HepG2 (cell line): ENCODE data around the gene IL1B. TPM values are rescaled to one million over a fixed set of nuclear protein-coding genes. Genes with fewer than 3 reads are reported as not detected.

ENCODE experiments used
- ATAC-seq: fragments of 200-7000 bp; cut with Tn5 transposase; 3 replicates; pipeline ENCODE4 v1.9.1; 2020; ENCODE audit warnings: mild to moderate bottlenecking, moderate library complexity
- BruUV-seq: library from RNA; stranded (reverse); fragments of 400-500 nt; replicated peaks from 2 replicates; lab custom pipeline; 2021; lab: Mats Ljungman, UMichigan
- CTCF ChIA-PET: fragments of 300-600 bp; formaldehyde crosslinking; extraction: SDS; loops from one replicate; lab custom pipeline; 2021; ENCODE audit warnings: low total read pairs, inconsistent platforms, low intra/inter-chr PET ratio; lab: Yijun Ruan, JAX
- POLR2A ChIA-PET: fragments of 350-600 bp; sonication (Branson Sonifier 250); formaldehyde crosslinking; loops from one replicate; lab custom pipeline; 2020; ENCODE audit warnings: antibody characterized with exemption, inconsistent platforms; lab: Yijun Ruan, JAX
- DNase-seq: peaks from one replicate; pipeline ENCODE4 v3.0.0-alpha.2; 2015; ENCODE audit warnings: low spot score
- FAIRE-seq: peaks from 3 replicates; lab custom pipeline; 2011; peaks lifted over from hg19 to GRCh38; lab: Jason Lieb, UNC
- H2AFZ ChIP-seq: one replicate; pipeline ENCODE4 v1.6.1; 2011; ENCODE audit warnings: low read length, inconsistent platforms
- H3K27ac ChIP-seq: fragments of 300-600 bp; 3 replicates; pipeline ENCODE4 v1.8.0; 2011; ENCODE audit warnings: mixed run types, mild to moderate bottlenecking, mixed read lengths, low read length, inconsistent platforms; ENCODE audit not compliant: insufficient read depth; ENCODE audit errors: extremely low read length
- H3K27me3 ChIP-seq, 2 experiments: fragments of 200-600 bp in 1 of 2; 2 replicates in 1 of 2; 3 replicates in 1 of 2; pipeline versions ENCODE4 v1.6.0 to v1.8.0; 2011; ENCODE audit warnings: low read length in 2 of 2, mild to moderate bottlenecking in 2 of 2, moderate library complexity in 2 of 2, inconsistent platforms in 1 of 2; ENCODE audit not compliant: insufficient read depth in 2 of 2, control insufficient read depth in 1 of 2
- H3K36me3 ChIP-seq, 2 experiments: fragments of 200-600 bp in 1 of 2; replicated peaks in 1 of 2; 2 replicates in 1 of 2; 3 replicates in 1 of 2; pipeline versions ENCODE4 v1.5.1 to v1.8.0; 2011; ENCODE audit warnings: low read length in 2 of 2, inconsistent platforms in 1 of 2; ENCODE audit not compliant: insufficient read depth in 2 of 2, control insufficient read depth in 1 of 2
- H3K4me1 ChIP-seq: 2 replicates; pipeline ENCODE4 v1.5.1; 2012; ENCODE audit warnings: low read length, inconsistent platforms; ENCODE audit not compliant: insufficient read depth
- H3K4me2 ChIP-seq: 2 replicates; pipeline ENCODE4 v1.6.0; 2011; ENCODE audit warnings: low read depth, low read length, inconsistent platforms
- H3K4me3 ChIP-seq, 3 experiments: fragments of 200-600 bp in 1 of 3; sonication (generic), shearing (Covaris generic) in 1 of 3; replicated peaks in 1 of 3; 2 replicates each; pipeline ENCODE4 v1.5.1; 2011 to 2016; ENCODE audit warnings: low read length in 3 of 3, inconsistent platforms in 2 of 3, low read depth in 2 of 3, mild to moderate bottlenecking in 2 of 3, control low read depth in 1 of 3, mixed read lengths in 1 of 3; ENCODE audit not compliant: insufficient read depth in 1 of 3
- H3K79me2 ChIP-seq: one replicate; pipeline ENCODE4 v1.6.1; 2011; ENCODE audit warnings: low read length, inconsistent platforms; ENCODE audit not compliant: insufficient read depth
- H3K9ac ChIP-seq: 2 replicates; pipeline ENCODE4 v1.6.0; 2011; ENCODE audit warnings: mild to moderate bottlenecking, low read depth, low read length, inconsistent platforms; ENCODE audit not compliant: insufficient read depth
- H3K9me3 ChIP-seq: 2 replicates; pipeline ENCODE4 v1.5.1; 2012; ENCODE audit warnings: mild to moderate bottlenecking, low read length
- H4K20me1 ChIP-seq: 2 replicates; pipeline ENCODE4 v1.6.0; 2011; ENCODE audit warnings: inconsistent platforms, mild to moderate bottlenecking, low read length, moderate library complexity; ENCODE audit not compliant: insufficient read depth
- HNRNPUL1 ChIP-seq: fragments of 200-400 bp; formaldehyde crosslinking; IDR thresholded peaks from 2 replicates; pipeline ENCODE4 v1.6.1; 2017; ENCODE audit warnings: low read depth, mild to moderate bottlenecking, low read length, moderate library complexity
- RFX1 ChIP-seq: fragments of 450-650 bp; IDR thresholded peaks from 2 replicates; pipeline ENCODE4 v1.6.1; 2017
- SNAI1 ChIP-seq: sonication (generic); formaldehyde crosslinking; IDR thresholded peaks from 2 replicates; pipeline ENCODE4 v1.5.0; 2020; ENCODE audit warnings: mild to moderate bottlenecking, missing genetic modification reagents, borderline replicate concordance
- SOX5 ChIP-seq: IDR thresholded peaks from 2 replicates; pipeline ENCODE4 v1.6.1; 2016; ENCODE audit warnings: borderline replicate concordance
- TAF15 ChIP-seq: fragments of 200-400 bp; formaldehyde crosslinking; IDR thresholded peaks from one replicate; pipeline ENCODE4 v1.6.1; 2018; ENCODE audit warnings: mild to moderate bottlenecking, low read depth, low read length; ENCODE audit not compliant: poor library complexity, severe bottlenecking
- TARDBP ChIP-seq: sonication (generic); formaldehyde crosslinking; IDR thresholded peaks from 2 replicates; pipeline ENCODE4 v1.8.0; 2022; ENCODE audit warnings: mild to moderate bottlenecking, missing genetic modification reagents
- TP53 ChIP-seq: sonication (generic); formaldehyde crosslinking; conservative IDR thresholded peaks from 2 replicates; pipeline ENCODE4 v1.4.0; 2020; ENCODE audit warnings: missing genetic modification reagents
- YY1 ChIP-seq: IDR thresholded peaks from 2 replicates; pipeline ENCODE4 v1.6.1; 2011; ENCODE audit warnings: low read length, low read depth, moderate library complexity, mild to moderate bottlenecking; ENCODE audit not compliant: insufficient read depth, insufficient replicate concordance
- ZBTB33 ChIP-seq: sonication (generic); formaldehyde crosslinking; IDR thresholded peaks from 2 replicates; pipeline ENCODE4 v1.4.0; 2020; ENCODE audit warnings: missing genetic modification reagents
- ZBTB7B ChIP-seq: sonication (generic); formaldehyde crosslinking; IDR thresholded peaks from 2 replicates; pipeline ENCODE4 v1.4.0; 2020; ENCODE audit warnings: missing genetic modification reagents
- ZNF292 ChIP-seq: sonication (generic); formaldehyde crosslinking; IDR thresholded peaks from 2 replicates; pipeline ENCODE4 v1.8.1; 2022; ENCODE audit warnings: mild to moderate bottlenecking, low read depth, missing genetic modification reagents, borderline replicate concordance
- ZNF589 ChIP-seq: sonication (generic); formaldehyde crosslinking; conservative IDR thresholded peaks from 2 replicates; pipeline ENCODE4 v1.8.0; 2022; ENCODE audit warnings: mild to moderate bottlenecking, moderate library complexity, missing genetic modification reagents
- ZNF746 ChIP-seq: sonication (generic); formaldehyde crosslinking; IDR thresholded peaks from 2 replicates; pipeline ENCODE4 v1.8.0; 2022; ENCODE audit warnings: mild to moderate bottlenecking, missing genetic modification reagents
- WGBS: methylation state at CpG from one replicate; pipeline ENCODE4 v1.1.6; 2017; ENCODE audit warnings: low lambda C conversion rate; 5-methylcytosine and 5-hydroxymethylcytosine counted together
- in situ Hi-C: cut with HindIII; loops from 2 replicates; pipeline ENCODE4 v1.10.0; 2017; ENCODE audit warnings: low pct_unique_long_range_greater_than_20kb; ENCODE audit not compliant: extremely low pct_ligation_motif_present
- intact Hi-C: fragments of 100-400 bp; cut with micrococcal nuclease; formaldehyde crosslinking; loops from one replicate; pipeline ENCODE4 v1.10.0; 2022; ENCODE audit not compliant: unreplicated experiment
- polyA plus RNA-seq, 8 experiments: library from polyadenylated mRNA; depleted of rRNA in 3 of 8; stranded (reverse) in 7 of 8; unstranded in 1 of 8; fragments of >200 nt; fragmentation: Illumina TruSeq in 4 of 8; extraction: Trizol in 4 of 8; gene quantifications; 2 replicates each; pipeline versions ENCODE4 v1.2.1 to v1.2.3, GENCODE V29; 2011 to 2016; ENCODE audit warnings: low read depth in 4 of 8, missing spikeins in 1 of 8, mixed read lengths in 1 of 8; ENCODE audit not compliant: insufficient read depth in 1 of 8
- total RNA-seq, 5 experiments: library from RNA; depleted of rRNA; stranded (reverse); fragments of >200 nt; fragmentation: Illumina TruSeq; extraction: Trizol; gene quantifications; 2 replicates each; pipeline ENCODE4 v1.2.3, GENCODE V29; 2016; ENCODE audit warnings: low read depth in 1 of 5
- TF ChIP-seq, protein P1 (sequence below): sonication (generic); formaldehyde crosslinking; IDR thresholded peaks from 2 replicates; pipeline ENCODE4 v1.9.0; 2021; ENCODE audit warnings: mild to moderate bottlenecking, missing genetic modification reagents

Gene IL1B
- total and polyA plus RNA-seq, 2 of the 13 experiments (the other 11 are each of a cell fraction or from before 2014, with no cell fraction given) = 0.18 TPM; not detected in 1

DNA sequence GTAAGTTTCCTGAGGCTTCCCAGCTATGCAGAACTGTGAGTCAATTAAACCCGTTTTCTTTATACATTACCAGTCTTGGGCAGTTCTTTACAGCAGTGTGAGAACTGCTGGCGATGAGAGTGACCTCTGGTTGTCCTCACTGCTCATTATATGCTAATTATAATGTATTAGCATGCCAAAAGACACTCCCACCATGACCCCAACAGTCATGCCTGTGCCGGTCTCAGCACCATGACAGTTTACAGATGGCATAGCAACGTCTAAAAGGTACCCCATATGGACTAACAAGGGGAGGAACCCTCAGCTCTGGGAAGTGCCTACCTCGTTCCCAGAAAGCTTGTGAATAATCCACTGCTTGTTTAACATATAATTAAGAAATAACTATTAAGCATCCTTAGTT, 44.2 kb downstream of the IL1B start (continued):
- TF ChIP-seq, protein P1, sequence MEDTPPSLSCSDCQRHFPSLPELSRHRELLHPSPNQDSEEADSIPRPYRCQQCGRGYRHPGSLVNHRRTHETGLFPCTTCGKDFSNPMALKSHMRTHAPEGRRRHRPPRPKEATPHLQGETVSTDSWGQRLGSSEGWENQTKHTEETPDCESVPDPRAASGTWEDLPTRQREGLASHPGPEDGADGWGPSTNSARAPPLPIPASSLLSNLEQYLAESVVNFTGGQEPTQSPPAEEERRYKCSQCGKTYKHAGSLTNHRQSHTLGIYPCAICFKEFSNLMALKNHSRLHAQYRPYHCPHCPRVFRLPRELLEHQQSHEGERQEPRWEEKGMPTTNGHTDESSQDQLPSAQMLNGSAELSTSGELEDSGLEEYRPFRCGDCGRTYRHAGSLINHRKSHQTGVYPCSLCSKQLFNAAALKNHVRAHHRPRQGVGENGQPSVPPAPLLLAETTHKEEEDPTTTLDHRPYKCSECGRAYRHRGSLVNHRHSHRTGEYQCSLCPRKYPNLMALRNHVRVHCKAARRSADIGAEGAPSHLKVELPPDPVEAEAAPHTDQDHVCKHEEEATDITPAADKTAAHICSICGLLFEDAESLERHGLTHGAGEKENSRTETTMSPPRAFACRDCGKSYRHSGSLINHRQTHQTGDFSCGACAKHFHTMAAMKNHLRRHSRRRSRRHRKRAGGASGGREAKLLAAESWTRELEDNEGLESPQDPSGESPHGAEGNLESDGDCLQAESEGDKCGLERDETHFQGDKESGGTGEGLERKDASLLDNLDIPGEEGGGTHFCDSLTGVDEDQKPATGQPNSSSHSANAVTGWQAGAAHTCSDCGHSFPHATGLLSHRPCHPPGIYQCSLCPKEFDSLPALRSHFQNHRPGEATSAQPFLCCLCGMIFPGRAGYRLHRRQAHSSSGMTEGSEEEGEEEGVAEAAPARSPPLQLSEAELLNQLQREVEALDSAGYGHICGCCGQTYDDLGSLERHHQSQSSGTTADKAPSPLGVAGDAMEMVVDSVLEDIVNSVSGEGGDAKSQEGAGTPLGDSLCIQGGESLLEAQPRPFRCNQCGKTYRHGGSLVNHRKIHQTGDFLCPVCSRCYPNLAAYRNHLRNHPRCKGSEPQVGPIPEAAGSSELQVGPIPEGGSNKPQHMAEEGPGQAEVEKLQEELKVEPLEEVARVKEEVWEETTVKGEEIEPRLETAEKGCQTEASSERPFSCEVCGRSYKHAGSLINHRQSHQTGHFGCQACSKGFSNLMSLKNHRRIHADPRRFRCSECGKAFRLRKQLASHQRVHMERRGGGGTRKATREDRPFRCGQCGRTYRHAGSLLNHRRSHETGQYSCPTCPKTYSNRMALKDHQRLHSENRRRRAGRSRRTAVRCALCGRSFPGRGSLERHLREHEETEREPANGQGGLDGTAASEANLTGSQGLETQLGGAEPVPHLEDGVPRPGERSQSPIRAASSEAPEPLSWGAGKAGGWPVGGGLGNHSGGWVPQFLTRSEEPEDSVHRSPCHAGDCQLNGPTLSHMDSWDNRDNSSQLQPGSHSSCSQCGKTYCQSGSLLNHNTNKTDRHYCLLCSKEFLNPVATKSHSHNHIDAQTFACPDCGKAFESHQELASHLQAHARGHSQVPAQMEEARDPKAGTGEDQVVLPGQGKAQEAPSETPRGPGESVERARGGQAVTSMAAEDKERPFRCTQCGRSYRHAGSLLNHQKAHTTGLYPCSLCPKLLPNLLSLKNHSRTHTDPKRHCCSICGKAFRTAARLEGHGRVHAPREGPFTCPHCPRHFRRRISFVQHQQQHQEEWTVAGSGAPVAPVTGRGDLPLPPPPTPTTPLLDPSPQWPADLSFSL = no peak
- TF ChIP-seq ZNF589 (CRISPR knock-in tag) (no peak), RFX1 (no peak)

- Histone ChIP-seq H3K4me2 (no peak overlapping the region), H3K4me1 (peaks cover 38% of the 10 kb centered on the region), H3K4me3 (no peak overlapping the region), H3K79me2 (no peaks in the 10 kb centered on the region), H3K27ac (no peak overlapping the region), H3K36me3 (no peaks in the 10 kb centered on the region), H3K9me3 (no peaks in the 10 kb centered on the region), H3K27me3 (no peaks in the 10 kb centered on the region), H2AFZ (no peak overlapping the region), H3K9ac (no peak overlapping the region), H4K20me1 (no peaks in the 10 kb centered on the region)
- POLR2A ChIA-PET = no interaction called here
- DNase-seq (no peak), FAIRE-seq (no peak), ATAC-seq (no peak)
- in situ Hi-C loops (no loop called here), intact Hi-C loops (no loop called here)
- CTCF ChIA-PET = no interaction called here
- BruUV-seq = no TSS peak
- 98% methylated on average over 3 of the region's 3 CpGs for WGBS
- TF ChIP-seq ZNF292 (CRISPR knock-in tag) (no peak), ZBTB7B (no peak), TAF15 (no peak), SNAI1 (CRISPR knock-in tag) (no peak), ZBTB33 (CRISPR knock-in tag) (no peak), YY1 (no peak), TARDBP (CRISPR knock-in tag) (no peak), ZNF746 (CRISPR knock-in tag) (no peak), HNRNPUL1 (no peak), TP53 (no peak), SOX5 (no peak)
These were observed 44.8 kb downstream of the IL1B start for GRCh38 chr2:112791693-112792230.
